GM21528 (cell line): ENCODE results near the gene LRRC3B.

Source experiments
- ATAC-seq: cut with Tn5 transposase; IDR thresholded peaks from one replicate; pipeline ENCODE4 v1.9.1; 2021; ENCODE audit warnings: mild to moderate bottlenecking, moderate library complexity; ENCODE audit not compliant: unreplicated experiment, low FRiP score

LRRC3B gene

GRCh38 chr3:26704736-26705135, 82.2 kb downstream of the LRRC3B start:
- ATAC-seq: no peak

GRCh38 chr3:26708501-26708900, 85.9 kb downstream of the LRRC3B start:
- no peak for ATAC-seq

GRCh38 chr3:26712211-26713026, 89.8 kb downstream of the LRRC3B start:
- ATAC-seq: peak; percentile 94

- no peak for ATAC-seq
Measured at GRCh38 chr3:26713091-26713490, 90.5 kb downstream of the LRRC3B start.

GRCh38 chr3:26714485-26714884, 91.9 kb downstream of the LRRC3B start:
- ATAC-seq: no peak

GRCh38 chr3:26715431-26715830, 92.9 kb downstream of the LRRC3B start:
- no peak for ATAC-seq

GRCh38 chr3:26718315-26718714, 95.7 kb downstream of the LRRC3B start:
- ATAC-seq: no peak

GRCh38 chr3:26719134-26719533, 96.6 kb downstream of the LRRC3B start:
- ATAC-seq: no peak

- ATAC-seq: no peak
Measured at GRCh38 chr3:26721047-26721446, 98.5 kb downstream of the LRRC3B start.

GRCh38 chr3:26731843-26732242, 109.3 kb downstream of the LRRC3B start:
- no peak for ATAC-seq

GRCh38 chr3:26750263-26750662, 127.7 kb downstream of the LRRC3B start:
- ATAC-seq: no peak

- ATAC-seq: no peak
Measured at GRCh38 chr3:26752466-26752865, 129.9 kb downstream of the LRRC3B start.

- no peak for ATAC-seq
Measured at GRCh38 chr3:26753095-26753494, 130.5 kb downstream of the LRRC3B start.

GRCh38 chr3:26757978-26758377, 135.4 kb downstream of the LRRC3B start:
- no peak for ATAC-seq
